Neuronal stem cell (in vitro differentiated cells): ENCODE measurements around the gene DDX42.
A peak's percentile ranks its signal among the peaks of the same experiment; 100 is the strongest.

Experiments used
- DNase-seq: peaks from one replicate; pipeline ENCODE4 v3.0.0-alpha.2; 2013; ENCODE audit warnings: low spot score
- H2AFZ ChIP-seq: one replicate; pipeline ENCODE4 v1.6.1; 2013; ENCODE audit warnings: mild to moderate bottlenecking, low read length, inconsistent platforms
- H2AK5ac ChIP-seq: 2 replicates; pipeline ENCODE4 v1.6.1; 2013; ENCODE audit warnings: low read depth, mild to moderate bottlenecking, inconsistent platforms, low read length, moderate library complexity, mixed read lengths
- H2BK120ac ChIP-seq: 2 replicates; pipeline ENCODE4 v1.6.1; 2013; ENCODE audit warnings: low read depth, mild to moderate bottlenecking, inconsistent platforms, low read length, moderate library complexity, mixed read lengths
- H2BK12ac ChIP-seq: one replicate; pipeline ENCODE4 v1.6.1; 2013; ENCODE audit warnings: low read length, inconsistent platforms
- H2BK15ac ChIP-seq: 2 replicates; pipeline ENCODE4 v1.6.1; 2013; ENCODE audit warnings: mild to moderate bottlenecking, low read length, inconsistent platforms, mixed read lengths
- H2BK5ac ChIP-seq: one replicate; pipeline ENCODE4 v1.6.1; 2013; ENCODE audit warnings: inconsistent platforms, mild to moderate bottlenecking, low read length, moderate library complexity
- H3K14ac ChIP-seq: one replicate; pipeline ENCODE4 v1.6.1; 2013; ENCODE audit warnings: low read length, inconsistent platforms
- H3K18ac ChIP-seq: 2 replicates; pipeline ENCODE4 v1.6.1; 2013; ENCODE audit warnings: low read length, inconsistent platforms
- H3K23ac ChIP-seq: 2 replicates; pipeline ENCODE4 v1.6.1; 2013; ENCODE audit warnings: low read depth, mild to moderate bottlenecking, mixed read lengths, low read length, inconsistent platforms; ENCODE audit not compliant: poor library complexity
- H3K27ac ChIP-seq: replicated peaks from 3 replicates; pipeline ENCODE4 v1.5.1; 2013; ENCODE audit warnings: low read length, inconsistent platforms
- H3K27me3 ChIP-seq, 3 experiments: 2 replicates each; pipeline ENCODE4 v1.6.1; 2013; ENCODE audit warnings: low read length in 3 of 3, mild to moderate bottlenecking in 2 of 3, inconsistent platforms in 1 of 3, low read depth in 1 of 3, mixed read lengths in 1 of 3, moderate library complexity in 1 of 3; ENCODE audit not compliant: control insufficient read depth in 3 of 3, insufficient read depth in 3 of 3
- H3K36me3 ChIP-seq, 2 donors: replicated peaks in 1 of 2; 2 replicates each; pipeline ENCODE4 v1.6.1; 2013; ENCODE audit warnings: low read length in 2 of 2; ENCODE audit not compliant: control insufficient read depth in 2 of 2, insufficient read depth in 2 of 2
- H3K4ac ChIP-seq: 2 replicates; pipeline ENCODE4 v1.6.1; 2013; ENCODE audit warnings: inconsistent platforms, mild to moderate bottlenecking, low read length, moderate library complexity
- H3K4me1 ChIP-seq, 2 donors: 1 replicate in 1 of 2; 2 replicates in 1 of 2; pipeline ENCODE4 v1.6.1; 2013; ENCODE audit warnings: low read length in 2 of 2, low read depth in 1 of 2; ENCODE audit not compliant: control insufficient read depth in 2 of 2, insufficient read depth in 1 of 2
- H3K4me2 ChIP-seq: one replicate; pipeline ENCODE4 v1.6.1; 2013; ENCODE audit warnings: mild to moderate bottlenecking, low read length, inconsistent platforms; ENCODE audit not compliant: insufficient read depth, poor library complexity, severe bottlenecking
- H3K4me3 ChIP-seq, 2 donors: 2 replicates each; pipeline ENCODE4 v1.5.1; 2013; ENCODE audit warnings: low read length in 2 of 2, mild to moderate bottlenecking in 2 of 2, inconsistent platforms in 1 of 2, moderate library complexity in 1 of 2
- H3K79me1 ChIP-seq: one replicate; pipeline ENCODE4 v1.6.1; 2013; ENCODE audit warnings: low read depth, mild to moderate bottlenecking, inconsistent platforms, low read length, moderate library complexity
- H3K9ac ChIP-seq: one replicate; pipeline ENCODE4 v1.6.1; 2013; ENCODE audit warnings: mild to moderate bottlenecking, low read depth, low read length, inconsistent platforms; ENCODE audit not compliant: poor library complexity
- H3K9me3 ChIP-seq, 2 donors: replicated peaks in 1 of 2; 2 replicates each; pipeline versions ENCODE3 to v1.6.1; 2013; ENCODE audit warnings: low read length in 2 of 2, mild to moderate bottlenecking in 2 of 2, inconsistent platforms in 1 of 2, low read depth in 1 of 2, mixed read lengths in 1 of 2, moderate library complexity in 1 of 2; ENCODE audit not compliant: control insufficient read depth in 2 of 2, insufficient read depth in 1 of 2
- H4K8ac ChIP-seq: one replicate; pipeline ENCODE4 v1.6.1; 2013; ENCODE audit warnings: low read depth, mild to moderate bottlenecking, inconsistent platforms, low read length, moderate library complexity
- H4K91ac ChIP-seq: one replicate; pipeline ENCODE4 v1.6.1; 2013; ENCODE audit warnings: low read length, low read depth, mild to moderate bottlenecking, inconsistent platforms; ENCODE audit not compliant: poor library complexity
- WGBS, 2 donors: extraction: QIAGEN DNeasy Blood & Tissue Kit; methylation state at CpG; one replicate each; pipeline ENCODE4 v1.1.7; 2013; ENCODE audit warnings: missing lambda C conversion rate in 2 of 2, mixed read lengths in 1 of 2; ENCODE audit not compliant: insufficient read length in 2 of 2, insufficient replicate concordance in 1 of 2; ENCODE audit errors: extremely low coverage in 2 of 2; 5-methylcytosine and 5-hydroxymethylcytosine counted together

Gene DDX42

GRCh38 chr17:63832455-63832854, 58.5 kb downstream of the DDX42 start:
- no peak overlapping the region for H3K4ac ChIP-seq
- H3K27me3 ChIP-seq, result no peaks in the 10 kb centered on the region
- no peak overlapping the region for H3K18ac ChIP-seq
- WGBS, 2 donors, result no CpG with 5 or more reads among the region's 2 CpGs
- no peak overlapping the region for H2BK12ac ChIP-seq
- H2AK5ac ChIP-seq, result no peak overlapping the region
- no peak overlapping the region for H3K4me2 ChIP-seq
- H3K4me1 ChIP-seq, result peaks cover 6% of the 10 kb centered on the region in 2 donors
- H2AFZ ChIP-seq, result no peak overlapping the region
- peaks cover 3% of the 10 kb centered on the region for H3K79me1 ChIP-seq
- no peak overlapping the region for H2BK120ac ChIP-seq
- H3K23ac ChIP-seq, result no peak overlapping the region
- no peak overlapping the region for H4K91ac ChIP-seq
- H2BK5ac ChIP-seq, result no peak overlapping the region
- H3K4me3 ChIP-seq, result no peak overlapping the region
- no peak overlapping the region for H4K8ac ChIP-seq
- peaks cover 60 to 93% of the 10 kb centered on the region in 2 donors for H3K36me3 ChIP-seq
- no peak overlapping the region for H3K14ac ChIP-seq
- no peak for DNase-seq
- no peak overlapping the region for H3K9ac ChIP-seq
- H3K27ac ChIP-seq, result no peak overlapping the region
- H2BK15ac ChIP-seq, result no peak overlapping the region
- H3K9me3 ChIP-seq, result no peaks in the 10 kb centered on the region

GRCh38 chr17:63833026-63833740, 59.2 kb downstream of the DDX42 start:
- H2AK5ac ChIP-seq, result no peak overlapping the region
- H3K36me3 ChIP-seq, result peaks cover 60 to 100% of the 10 kb centered on the region in 2 donors
- no peak overlapping the region for H3K18ac ChIP-seq
- DNase-seq, result no peak
- no peak overlapping the region for H3K27ac ChIP-seq
- H2BK12ac ChIP-seq, result no peak overlapping the region
- H2BK120ac ChIP-seq, result no peak overlapping the region
- H4K91ac ChIP-seq, result no peak overlapping the region
- H3K79me1 ChIP-seq, result peaks cover 4% of the 10 kb centered on the region
- H3K14ac ChIP-seq, result no peak overlapping the region
- H3K9ac ChIP-seq, result no peak overlapping the region
- H2BK5ac ChIP-seq, result no peak overlapping the region
- no peak overlapping the region for H2BK15ac ChIP-seq
- H3K4me2 ChIP-seq, result no peak overlapping the region
- no peaks in the 10 kb centered on the region for H3K9me3 ChIP-seq
- H3K4me3 ChIP-seq, result no peak overlapping the region
- no peak overlapping the region for H3K23ac ChIP-seq
- peaks cover 3 to 6% of the 10 kb centered on the region in 2 donors for H3K4me1 ChIP-seq
- no CpG with 5 or more reads among the region's 14 CpGs for WGBS, 2 donors
- no peak overlapping the region for H4K8ac ChIP-seq
- H3K4ac ChIP-seq, result no peak overlapping the region
- no peak overlapping the region for H2AFZ ChIP-seq
- H3K27me3 ChIP-seq, result no peaks in the 10 kb centered on the region

GRCh38 chr17:63833741-63834373, 59.9 kb downstream of the DDX42 start:
- no peak for DNase-seq
- peak overlapping the region in 1 of 2 donors; percentile 30 for H3K4me3 ChIP-seq
- H2BK120ac ChIP-seq, result no peak overlapping the region
- H3K4ac ChIP-seq, result no peak overlapping the region
- H3K14ac ChIP-seq, result no peak overlapping the region
- no peaks in the 10 kb centered on the region for H3K9me3 ChIP-seq
- H2AFZ ChIP-seq, result no peak overlapping the region
- no CpG with 5 or more reads among the region's 15 CpGs for WGBS, 2 donors
- H3K79me1 ChIP-seq, result peaks cover 5% of the 10 kb centered on the region
- no peak overlapping the region for H2BK15ac ChIP-seq
- H3K4me1 ChIP-seq, result peaks cover under 1 to 5% of the 10 kb centered on the region in 2 donors
- peak overlapping the region; percentile 69 for H3K23ac ChIP-seq
- no peak overlapping the region for H4K91ac ChIP-seq
- H3K18ac ChIP-seq, result no peak overlapping the region
- H3K9ac ChIP-seq, result no peak overlapping the region
- no peaks in the 10 kb centered on the region for H3K27me3 ChIP-seq
- H3K4me2 ChIP-seq, result no peak overlapping the region
- H4K8ac ChIP-seq, result no peak overlapping the region
- no peak overlapping the region for H2BK5ac ChIP-seq
- H3K27ac ChIP-seq, result no peak overlapping the region
- no peak overlapping the region for H2BK12ac ChIP-seq
- H3K36me3 ChIP-seq, result peaks cover 60 to 94% of the 10 kb centered on the region in 2 donors
- H2AK5ac ChIP-seq, result no peak overlapping the region

GRCh38 chr17:63834431-63835166, 60.6 kb downstream of the DDX42 start:
- H3K27ac ChIP-seq, result no peak overlapping the region
- H3K79me1 ChIP-seq, result peaks cover 2% of the 10 kb centered on the region
- H3K23ac ChIP-seq, result no peak overlapping the region
- peak overlapping the region; percentile 7 for H3K9ac ChIP-seq
- H3K4me1 ChIP-seq, result peaks cover 0 to 7% of the 10 kb centered on the region in 2 donors
- no peak overlapping the region for H2BK120ac ChIP-seq
- H2BK12ac ChIP-seq, result no peak overlapping the region
- no peak overlapping the region for H3K14ac ChIP-seq
- H3K9me3 ChIP-seq, result no peaks in the 10 kb centered on the region
- peaks cover 54 to 86% of the 10 kb centered on the region in 2 donors for H3K36me3 ChIP-seq
- H2BK5ac ChIP-seq, result peak overlapping the region; percentile 62
- WGBS, 2 donors, result no CpG with 5 or more reads among the region's 13 CpGs
- peak; percentile 48 for DNase-seq
- no peak overlapping the region for H2BK15ac ChIP-seq
- H3K27me3 ChIP-seq, result no peaks in the 10 kb centered on the region
- H4K91ac ChIP-seq, result no peak overlapping the region
- no peak overlapping the region for H3K4me3 ChIP-seq
- H3K4me2 ChIP-seq, result no peak overlapping the region
- no peak overlapping the region for H3K18ac ChIP-seq
- H3K4ac ChIP-seq, result no peak overlapping the region
- H2AK5ac ChIP-seq, result peak overlapping the region; percentile 4
- no peak overlapping the region for H4K8ac ChIP-seq
- no peak overlapping the region for H2AFZ ChIP-seq
